Common myeloid progenitor, CD34-positive (primary cell): ENCODE data around the gene PACSIN3.

ENCODE experiments used
- CTCF ChIA-PET: fragments of 350-600 bp; sonication (Branson Sonifier 250); formaldehyde crosslinking; loops from one replicate; lab custom pipeline; 2021; ENCODE audit warnings: antibody characterized with exemption; lab: Charles Lee
- POLR2A ChIA-PET: fragments of 350-600 bp; sonication (Branson Sonifier 250); formaldehyde crosslinking; loops from one replicate; lab custom pipeline; 2021; ENCODE audit warnings: antibody characterized with exemption; lab: Charles Lee
- DNase-seq, 3 donors: peaks; one replicate each; pipeline versions ENCODE4 v3.0.0 to v3.0.0-alpha.2; 2013
- H3K27ac ChIP-seq, 2 experiments: 1 replicate in 1 of 2; 2 replicates in 1 of 2; pipeline ENCODE4 v1.7.0; 2013; ENCODE audit warnings: inconsistent platforms in 2 of 2, low read length in 2 of 2, mild to moderate bottlenecking in 2 of 2, low read depth in 1 of 2, moderate library complexity in 1 of 2; ENCODE audit not compliant: severe bottlenecking in 2 of 2, insufficient read depth in 1 of 2, poor library complexity in 1 of 2
- H3K27me3 ChIP-seq, 5 experiments: replicated peaks in 2 of 5; 1 replicate in 3 of 5; 2 replicates in 2 of 5; pipeline versions ENCODE4 v1.6.1 to v1.7.0; 2013; ENCODE audit warnings: low read length in 4 of 5, mild to moderate bottlenecking in 2 of 5, moderate library complexity in 2 of 5, inconsistent platforms in 1 of 5; ENCODE audit not compliant: insufficient read depth in 5 of 5, control insufficient read depth in 4 of 5
- H3K36me3 ChIP-seq, 4 experiments: 1 replicate in 2 of 4; 2 replicates in 2 of 4; pipeline versions ENCODE4 v1.6.1 to v1.7.0; 2013; ENCODE audit warnings: low read length in 3 of 4, control low read depth in 1 of 4, mild to moderate bottlenecking in 1 of 4; ENCODE audit not compliant: control insufficient read depth in 4 of 4, insufficient read depth in 4 of 4
- H3K4me1 ChIP-seq, 4 experiments: 1 replicate in 3 of 4; 2 replicates in 1 of 4; pipeline versions ENCODE4 v1.6.1 to v1.7.1; 2013; ENCODE audit warnings: low read length in 3 of 4, mild to moderate bottlenecking in 3 of 4, control low read depth in 1 of 4, inconsistent platforms in 1 of 4, moderate library complexity in 1 of 4; ENCODE audit not compliant: control insufficient read depth in 4 of 4, insufficient read depth in 4 of 4; ENCODE audit errors: control extremely low read depth in 1 of 4
- H3K4me3 ChIP-seq, 7 experiments: 1 replicate in 4 of 7; 2 replicates in 3 of 7; pipeline versions ENCODE4 v1.5.1 to v1.7.0; 2013; ENCODE audit warnings: mild to moderate bottlenecking in 7 of 7, low read length in 6 of 7, moderate library complexity in 6 of 7, inconsistent platforms in 2 of 7, low read depth in 2 of 7, control low read depth in 1 of 7; ENCODE audit not compliant: insufficient read depth in 4 of 7, control insufficient read depth in 1 of 7; ENCODE audit errors: extremely low read depth in 1 of 7
- H3K9me3 ChIP-seq, 5 experiments: 1 replicate in 4 of 5; 2 replicates in 1 of 5; pipeline versions ENCODE4 v1.6.1 to v1.7.1; 2013; ENCODE audit warnings: low read length in 4 of 5, mild to moderate bottlenecking in 2 of 5, inconsistent platforms in 1 of 5, low read depth in 1 of 5, moderate library complexity in 1 of 5; ENCODE audit not compliant: control insufficient read depth in 4 of 5, insufficient read depth in 2 of 5; ENCODE audit errors: control extremely low read depth in 1 of 5
- WGBS: methylation state at CpG from one replicate; pipeline ENCODE4 v1.1.5; 2013; ENCODE audit not compliant: insufficient coverage; 5-methylcytosine and 5-hydroxymethylcytosine counted together

Gene PACSIN3

GRCh38 chr11:47144541-47144940 lies 41.7 kb downstream of the PACSIN3 start:
- no peaks in the 10 kb centered on the region for H3K9me3 ChIP-seq
- POLR2A ChIA-PET, result no interaction called here
- 100% methylated on average over 1 of the region's 3 CpGs for WGBS
- no peak overlapping the region for H3K4me3 ChIP-seq
- CTCF ChIA-PET, result interaction anchor here (0.6 to 2.9 kb wide), 2 partner anchors 9 to 1210 kb away, joined by 3 to 16 read pairs; no protein-coding TSS in a partner anchor
- H3K4me1 ChIP-seq, result peaks cover 0 to 2% (median 0%) of the 10 kb centered on the region in 4 experiments
- no peaks in the 10 kb centered on the region for H3K27me3 ChIP-seq
- no peak for DNase-seq
- peaks cover 0 to 10% (median 7%) of the 10 kb centered on the region in 4 experiments for H3K36me3 ChIP-seq
- no peak overlapping the region for H3K27ac ChIP-seq

GRCh38 chr11:47143322-47143721 lies 42.9 kb downstream of the PACSIN3 start:
- DNase-seq, result no peak
- H3K9me3 ChIP-seq, result no peaks in the 10 kb centered on the region
- 95% methylated on average over 3 of the region's 3 CpGs for WGBS
- no peak overlapping the region for H3K4me3 ChIP-seq
- H3K27me3 ChIP-seq, result no peaks in the 10 kb centered on the region
- ChIA-PET CTCF (interaction anchor here (1.6 to 2.9 kb wide), 2 partner anchors 10 to 162 kb away, joined by 3 to 16 read pairs; no protein-coding TSS in a partner anchor), POLR2A (no interaction called here)
- peaks cover 0 to 10% (median 8%) of the 10 kb centered on the region in 4 experiments for H3K36me3 ChIP-seq
- no peak overlapping the region for H3K27ac ChIP-seq
- H3K4me1 ChIP-seq, result peaks cover 0 to 4% (median 1%) of the 10 kb centered on the region in 4 experiments

- no peak for DNase-seq
- Histone ChIP-seq H3K4me3 (no peak overlapping the region), H3K4me1 (peaks cover 0 to 8% (median 1%) of the 10 kb centered on the region in 4 experiments), H3K27me3 (no peaks in the 10 kb centered on the region), H3K36me3 (peaks cover 2 to 15% (median 4%) of the 10 kb centered on the region in 4 experiments), H3K27ac (no peak overlapping the region), H3K9me3 (no peaks in the 10 kb centered on the region)
- CTCF ChIA-PET, result interaction anchor here (1.3 to 3.1 kb wide), 2 partner anchors 9 to 13 kb away, joined by 3 to 16 read pairs; no protein-coding TSS in a partner anchor
- WGBS, result 98% methylated on average over 3 of the region's 4 CpGs
- POLR2A ChIA-PET, result no interaction called here
Observed at GRCh38 chr11:47139878-47140277, 46.4 kb downstream of the PACSIN3 start.

- peaks cover 0 to 8% (median 1%) of the 10 kb centered on the region in 4 experiments for H3K4me1 ChIP-seq
- no peak for DNase-seq
- H3K27ac ChIP-seq, result no peak overlapping the region
- WGBS, result 94% methylated on average over 2 of the region's 2 CpGs
- peaks cover 2 to 15% (median 4%) of the 10 kb centered on the region in 4 experiments for H3K36me3 ChIP-seq
- CTCF ChIA-PET, result interaction anchor here (1.0 kb wide), 1 partner anchor 15 kb away, joined by 5 read pairs; no protein-coding TSS in a partner anchor
- H3K9me3 ChIP-seq, result no peaks in the 10 kb centered on the region
- POLR2A ChIA-PET, result no interaction called here
- H3K27me3 ChIP-seq, result no peaks in the 10 kb centered on the region
- no peak overlapping the region for H3K4me3 ChIP-seq
Observed at GRCh38 chr11:47137476-47137875, 48.8 kb downstream of the PACSIN3 start.

GRCh38 chr11:47136921-47137320 lies 49.3 kb downstream of the PACSIN3 start:
- no peaks in the 10 kb centered on the region for H3K27me3 ChIP-seq
- POLR2A ChIA-PET, result no interaction called here
- peaks cover 2 to 15% (median 4%) of the 10 kb centered on the region in 4 experiments for H3K36me3 ChIP-seq
- H3K27ac ChIP-seq, result no peak overlapping the region
- no peak overlapping the region for H3K4me3 ChIP-seq
- H3K4me1 ChIP-seq, result peaks cover 0 to 8% (median 1%) of the 10 kb centered on the region in 4 experiments
- DNase-seq, result no peak
- no CpG with 5 or more reads among the region's 3 CpGs for WGBS
- H3K9me3 ChIP-seq, result no peaks in the 10 kb centered on the region
- CTCF ChIA-PET, result interaction anchor here (1.0 kb wide), 1 partner anchor 16 kb away, joined by 5 read pairs; no protein-coding TSS in a partner anchor

- H3K4me3 ChIP-seq, result no peak overlapping the region
- ChIA-PET POLR2A (no interaction called here), CTCF (interaction anchor here (1.5 kb wide), 1 partner anchor 17 kb away, joined by 3 read pairs; no protein-coding TSS in a partner anchor)
- peaks cover 2 to 15% (median 4%) of the 10 kb centered on the region in 4 experiments for H3K36me3 ChIP-seq
- 90% methylated on average over 3 of the region's 3 CpGs for WGBS
- no peak for DNase-seq
- H3K27me3 ChIP-seq, result no peaks in the 10 kb centered on the region
- H3K9me3 ChIP-seq, result no peaks in the 10 kb centered on the region
- peaks cover 0 to 8% (median 1%) of the 10 kb centered on the region in 4 experiments for H3K4me1 ChIP-seq
- no peak overlapping the region for H3K27ac ChIP-seq
Observed at GRCh38 chr11:47136327-47136726, 49.9 kb downstream of the PACSIN3 start.

GRCh38 chr11:47132981-47133380 lies 53.3 kb downstream of the PACSIN3 start:
- Histone ChIP-seq H3K9me3 (no peaks in the 10 kb centered on the region), H3K36me3 (peaks cover 0 to 7% (median under 1%) of the 10 kb centered on the region in 4 experiments), H3K27me3 (no peaks in the 10 kb centered on the region), H3K4me1 (peaks cover 0 to 3% (median 0%) of the 10 kb centered on the region in 4 experiments), H3K27ac (no peak overlapping the region), H3K4me3 (no peak overlapping the region)
- WGBS, result 100% methylated on average over 1 of the region's 1 CpG
- no peak for DNase-seq
- ChIA-PET CTCF (no interaction called here), POLR2A (no interaction called here)
